PC-9 (cell line): ENCODE results near the gene CDHR2. TPM values are rescaled to one million over a fixed set of nuclear protein-coding genes. Genes with fewer than 3 reads are reported as not detected.
A peak's percentile ranks its signal among the peaks of the same experiment; 100 is the strongest.

Experiments used
- BruUV-seq: library from RNA; stranded (reverse); fragments of 400-500 nt; replicated peaks from 2 replicates; lab custom pipeline; 2021; lab: Mats Ljungman, UMichigan
- CTCF ChIA-PET: fragments of 300-600 bp; sonication (Branson Sonifier 250); formaldehyde crosslinking; loops from one replicate; lab custom pipeline; 2022; ENCODE audit warnings: antibody characterized with exemption; lab: Charles Lee
- POLR2A ChIA-PET: fragments of 300-600 bp; sonication (Branson Sonifier 250); formaldehyde crosslinking; loops from one replicate; lab custom pipeline; 2022; ENCODE audit warnings: antibody characterized with exemption; ENCODE audit not compliant: unreplicated experiment; lab: Charles Lee
- DNase-seq, 2 experiments: peaks; one replicate each; pipeline versions ENCODE4 v3.0.0 to v3.0.0-alpha.2; 2015 to 2022; ENCODE audit warnings: mixed read lengths in 1 of 2
- H2AFZ ChIP-seq: fragments of 200-600 bp; sonication (generic); 2 replicates; pipeline ENCODE4 v1.8.1; 2017; ENCODE audit warnings: antibody characterized with exemption
- H3F3A ChIP-seq: fragments of 200-600 bp; sonication (generic); 2 replicates; pipeline ENCODE4 v1.8.1; 2017; ENCODE audit warnings: antibody characterized with exemption, mild to moderate bottlenecking, low read depth; ENCODE audit not compliant: insufficient read depth
- H3K27ac ChIP-seq: fragments of 200-600 bp; sonication (generic); 2 replicates; pipeline ENCODE4 v1.6.1; 2016; ENCODE audit warnings: mixed run types
- H3K27me3 ChIP-seq: fragments of 200-600 bp; sonication (generic); 2 replicates; pipeline ENCODE4 v1.6.1; 2016; ENCODE audit warnings: low read depth, mixed run types; ENCODE audit not compliant: insufficient read depth
- H3K36me3 ChIP-seq: fragments of 200-600 bp; sonication (generic); 2 replicates; pipeline ENCODE4 v1.6.1; 2016; ENCODE audit warnings: low read depth, mixed run types
- H3K4me1 ChIP-seq: fragments of 200-600 bp; sonication (generic); replicated peaks from 2 replicates; pipeline ENCODE4 v1.6.1; 2016; ENCODE audit warnings: mixed run types; ENCODE audit not compliant: insufficient read depth
- H3K4me2 ChIP-seq: fragments of 200-600 bp; sonication (generic); 2 replicates; pipeline ENCODE4 v1.6.1; 2017; ENCODE audit warnings: mixed run types
- H3K4me3 ChIP-seq: fragments of 200-600 bp; sonication (generic); 2 replicates; pipeline ENCODE4 v1.6.1; 2016; ENCODE audit warnings: mixed run types
- H3K79me2 ChIP-seq: fragments of 200-600 bp; sonication (generic); 2 replicates; pipeline ENCODE4 v1.6.1; 2017; ENCODE audit warnings: low read depth, mixed run types
- H3K9me2 ChIP-seq: fragments of 200-600 bp; sonication (generic); 2 replicates; pipeline ENCODE4 v1.8.1; 2017; ENCODE audit warnings: mild to moderate bottlenecking; ENCODE audit not compliant: insufficient read depth
- H3K9me3 ChIP-seq: fragments of 200-600 bp; sonication (generic); 2 replicates; pipeline ENCODE4 v1.8.1; 2016; ENCODE audit warnings: low read depth; ENCODE audit not compliant: insufficient read depth
- H4K20me1 ChIP-seq: fragments of 200-600 bp; sonication (generic); 2 replicates; pipeline ENCODE4 v1.8.1; 2017; ENCODE audit not compliant: insufficient read depth
- CTCF ChIP-seq: fragments of 200-600 bp; sonication (generic); conservative IDR thresholded peaks from 2 replicates; pipeline ENCODE4 v1.6.1; 2017; ENCODE audit warnings: mixed run types, antibody characterized with exemption, mild to moderate bottlenecking, moderate library complexity
- EZH2 ChIP-seq: fragments of 200-600 bp; sonication (generic); IDR thresholded peaks from 2 replicates; pipeline ENCODE4 v1.8.0; 2017; ENCODE audit warnings: antibody characterized with exemption, low read depth
- intact Hi-C: fragments of 100-400 bp; cut with micrococcal nuclease; formaldehyde crosslinking; loops from one replicate; pipeline ENCODE4 v1.10.0; 2022; ENCODE audit not compliant: unreplicated experiment
- total RNA-seq: library from RNA; stranded (reverse); gene quantifications from 2 replicates; pipeline ENCODE4 v1.2.3, GENCODE V29; 2021

Gene CDHR2
- total RNA-seq, 1 experiment from 2014 or later: not detected

- intact Hi-C loops: no loop called here
- Histone ChIP-seq H3K36me3 (no peaks in the 10 kb centered on the region), H2AFZ (no peak overlapping the region), H3K27ac (peak overlapping the region; percentile 87), H3K4me2 (peak overlapping the region; percentile 76), H3K4me3 (no peak overlapping the region), H3K4me1 (peaks cover 41% of the 10 kb centered on the region), H3F3A (peaks cover 36% of the 10 kb centered on the region), H3K79me2 (no peaks in the 10 kb centered on the region), H3K27me3 (no peaks in the 10 kb centered on the region), H3K9me3 (no peaks in the 10 kb centered on the region), H3K9me2 (no peaks in the 10 kb centered on the region), H4K20me1 (no peaks in the 10 kb centered on the region)
- no peak for DNase-seq
- BruUV-seq: no TSS peak
- TF ChIP-seq CTCF (no peak), EZH2 (no peak)
- POLR2A ChIA-PET: no interaction called here
- CTCF ChIA-PET: interaction anchor here (0.5 kb wide), 1 partner anchor 9 kb away, joined by 10 read pairs; no protein-coding TSS in a partner anchor
Measured at GRCh38 chr5:176552332-176552869, 3.3 kb downstream of the CDHR2 start.

- Histone ChIP-seq H3K9me3 (no peaks in the 10 kb centered on the region), H3K36me3 (no peaks in the 10 kb centered on the region), H3K27me3 (no peaks in the 10 kb centered on the region), H4K20me1 (no peaks in the 10 kb centered on the region), H2AFZ (peak overlapping the region; percentile 36; the same call in 1 of the 2 replicates), H3K4me2 (peak overlapping the region; percentile 76), H3F3A (peaks cover 31% of the 10 kb centered on the region), H3K4me3 (peak overlapping the region; percentile 33; the same call in 1 of the 2 replicates), H3K4me1 (peaks cover 31% of the 10 kb centered on the region), H3K27ac (peak overlapping the region; percentile 87), H3K79me2 (no peaks in the 10 kb centered on the region), H3K9me2 (no peaks in the 10 kb centered on the region)
- DNase-seq: peak; percentile 65 to 95
- intact Hi-C loops: no loop called here
- TF ChIP-seq CTCF (no peak), EZH2 (no peak)
- BruUV-seq: no TSS peak
- POLR2A ChIA-PET: interaction anchor here (0.6 to 0.8 kb wide), 2 partner anchors 10 to 103 kb away, joined by 4 to 9 read pairs; no protein-coding TSS in a partner anchor
- CTCF ChIA-PET: interaction anchor here (0.9 to 1.1 kb wide), 2 partner anchors 10 to 106 kb away, joined by 5 to 12 read pairs; no protein-coding TSS in a partner anchor
Measured at GRCh38 chr5:176553260-176554085, 4.3 kb downstream of the CDHR2 start.

- DNase-seq: no peak
- no peak for TF ChIP-seq EZH2
- no peak for TF ChIP-seq CTCF
- Histone ChIP-seq H3K27ac (no peak overlapping the region), H3K4me2 (no peak overlapping the region), H3K4me1 (peaks cover 25% of the 10 kb centered on the region), H3K36me3 (no peaks in the 10 kb centered on the region), H3K4me3 (no peak overlapping the region), H3K9me2 (no peaks in the 10 kb centered on the region), H3K9me3 (no peaks in the 10 kb centered on the region), H3F3A (peaks cover 28% of the 10 kb centered on the region), H3K79me2 (no peaks in the 10 kb centered on the region), H3K27me3 (no peaks in the 10 kb centered on the region), H4K20me1 (no peaks in the 10 kb centered on the region), H2AFZ (no peak overlapping the region)
- ChIA-PET POLR2A (no interaction called here), CTCF (no interaction called here)
- intact Hi-C loops: no loop called here
- no TSS peak for BruUV-seq
Measured at GRCh38 chr5:176557846-176558245, 8.7 kb downstream of the CDHR2 start.
